Loucy (cell line): ENCODE data around the gene COL5A1.

Experiments used
- H2AFZ ChIP-seq: fragments of 200-600 bp; sonication (generic); 2 replicates; pipeline ENCODE4 v1.6.0; 2016; ENCODE audit warnings: antibody characterized with exemption, mild to moderate bottlenecking, low read length, moderate library complexity
- H3F3A ChIP-seq: fragments of 200-600 bp; 2 replicates; pipeline ENCODE4 v1.6.0; 2016; ENCODE audit warnings: antibody characterized with exemption, low read depth, mild to moderate bottlenecking
- H3K27me3 ChIP-seq: fragments of 200-600 bp; sonication (generic); 2 replicates; pipeline ENCODE4 v1.6.1; 2014; ENCODE audit warnings: low read length, mild to moderate bottlenecking; ENCODE audit not compliant: insufficient read depth, poor library complexity, severe bottlenecking
- H3K36me3 ChIP-seq: fragments of 200-600 bp; sonication (generic); 2 replicates; pipeline ENCODE4 v1.6.1; 2016; ENCODE audit warnings: low read length; ENCODE audit not compliant: insufficient read depth
- H3K4me1 ChIP-seq: fragments of 200-600 bp; sonication (generic); 2 replicates; pipeline ENCODE4 v1.5.1; 2014; ENCODE audit warnings: low read length, mild to moderate bottlenecking; ENCODE audit not compliant: insufficient read depth, poor library complexity, severe bottlenecking
- H3K4me2 ChIP-seq: fragments of 200-600 bp; sonication (generic); 2 replicates; pipeline ENCODE4 v1.6.0; 2014; ENCODE audit warnings: antibody characterized with exemption, low read length, low read depth, mild to moderate bottlenecking; ENCODE audit not compliant: poor library complexity, severe bottlenecking
- H3K4me3 ChIP-seq: fragments of 200-600 bp; sonication (generic); 2 replicates; pipeline ENCODE4 v1.5.1; 2014; ENCODE audit warnings: low read length, mild to moderate bottlenecking, mixed read lengths; ENCODE audit not compliant: poor library complexity, severe bottlenecking
- H3K79me2 ChIP-seq: fragments of 200-600 bp; sonication (generic); 2 replicates; pipeline ENCODE4 v1.6.1; 2014; ENCODE audit warnings: low read length; ENCODE audit not compliant: insufficient read depth
- H3K9ac ChIP-seq: fragments of 200-600 bp; sonication (generic); 2 replicates; pipeline ENCODE4 v1.6.0; 2014; ENCODE audit warnings: mild to moderate bottlenecking, low read depth, low read length, moderate library complexity; ENCODE audit not compliant: poor library complexity, severe bottlenecking
- H3K9me2 ChIP-seq: fragments of 200-600 bp; sonication (generic); replicated peaks from 2 replicates; pipeline ENCODE4 v1.6.1; 2016; ENCODE audit warnings: low read depth, low read length, mixed read lengths
- H3K9me3 ChIP-seq: fragments of 200-600 bp; sonication (generic); 2 replicates; pipeline ENCODE4 v1.6.1; 2014; ENCODE audit warnings: mild to moderate bottlenecking, antibody characterized with exemption, low read length, low read depth; ENCODE audit not compliant: insufficient read depth
- H4K20me1 ChIP-seq: fragments of 200-600 bp; sonication (generic); 2 replicates; pipeline ENCODE4 v1.6.0; 2014; ENCODE audit warnings: antibody characterized with exemption, low read length, mild to moderate bottlenecking; ENCODE audit not compliant: insufficient read depth, poor library complexity, severe bottlenecking
- EZH2phosphoT487 ChIP-seq: fragments of 200-600 bp; IDR thresholded peaks from 2 replicates; pipeline ENCODE4 v1.6.1; 2018; ENCODE audit warnings: antibody characterized with exemption, mild to moderate bottlenecking, moderate library complexity, borderline replicate concordance
- TF ChIP-seq, protein P1 (sequence below): fragments of 200-600 bp; sonication (generic); conservative IDR thresholded peaks from 2 replicates; pipeline ENCODE4 v1.5.1; 2014; ENCODE audit warnings: mild to moderate bottlenecking, antibody characterized with exemption, low read length

COL5A1 gene

GRCh38 chr9:134633362-134634142 lies 8.1 kb upstream of the COL5A1 start:
- no peaks in the 10 kb centered on the region for H3K4me1 ChIP-seq
- H3K79me2 ChIP-seq, result no peaks in the 10 kb centered on the region
- TF ChIP-seq, protein P1, sequence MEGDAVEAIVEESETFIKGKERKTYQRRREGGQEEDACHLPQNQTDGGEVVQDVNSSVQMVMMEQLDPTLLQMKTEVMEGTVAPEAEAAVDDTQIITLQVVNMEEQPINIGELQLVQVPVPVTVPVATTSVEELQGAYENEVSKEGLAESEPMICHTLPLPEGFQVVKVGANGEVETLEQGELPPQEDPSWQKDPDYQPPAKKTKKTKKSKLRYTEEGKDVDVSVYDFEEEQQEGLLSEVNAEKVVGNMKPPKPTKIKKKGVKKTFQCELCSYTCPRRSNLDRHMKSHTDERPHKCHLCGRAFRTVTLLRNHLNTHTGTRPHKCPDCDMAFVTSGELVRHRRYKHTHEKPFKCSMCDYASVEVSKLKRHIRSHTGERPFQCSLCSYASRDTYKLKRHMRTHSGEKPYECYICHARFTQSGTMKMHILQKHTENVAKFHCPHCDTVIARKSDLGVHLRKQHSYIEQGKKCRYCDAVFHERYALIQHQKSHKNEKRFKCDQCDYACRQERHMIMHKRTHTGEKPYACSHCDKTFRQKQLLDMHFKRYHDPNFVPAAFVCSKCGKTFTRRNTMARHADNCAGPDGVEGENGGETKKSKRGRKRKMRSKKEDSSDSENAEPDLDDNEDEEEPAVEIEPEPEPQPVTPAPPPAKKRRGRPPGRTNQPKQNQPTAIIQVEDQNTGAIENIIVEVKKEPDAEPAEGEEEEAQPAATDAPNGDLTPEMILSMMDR, result no peak
- no peak for TF ChIP-seq EZH2phosphoT487
- H3K9me3 ChIP-seq, result no peaks in the 10 kb centered on the region
- H3K9me2 ChIP-seq, result no peaks in the 10 kb centered on the region
- no peaks in the 10 kb centered on the region for H3F3A ChIP-seq
- H3K27me3 ChIP-seq, result no peaks in the 10 kb centered on the region
- H4K20me1 ChIP-seq, result no peaks in the 10 kb centered on the region
- H3K9ac ChIP-seq, result no peak overlapping the region
- H2AFZ ChIP-seq, result no peak overlapping the region
- no peak overlapping the region for H3K4me3 ChIP-seq
- no peaks in the 10 kb centered on the region for H3K36me3 ChIP-seq
- H3K4me2 ChIP-seq, result no peak overlapping the region

DNA sequence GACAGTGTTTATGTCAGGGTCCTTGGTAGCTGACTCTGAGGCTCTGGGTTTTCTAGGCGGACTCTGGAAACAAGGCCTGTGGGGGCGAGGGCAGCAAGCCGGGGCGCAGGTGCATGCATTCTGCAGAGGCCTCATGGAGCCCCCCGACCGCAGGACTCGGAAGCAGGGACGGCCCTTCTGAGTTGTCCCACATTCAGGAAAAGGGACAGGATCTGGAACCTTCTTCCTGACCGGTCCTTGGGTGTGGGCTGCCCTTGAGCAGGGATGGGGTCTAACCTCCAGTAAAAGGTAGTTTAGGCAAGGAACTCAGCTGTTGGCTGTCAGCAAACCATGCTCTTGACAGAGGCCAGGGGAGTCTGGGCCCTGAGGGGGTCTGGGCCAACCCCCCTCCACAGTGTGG lies 7.4 kb upstream of the COL5A1 start:
- no peak for TF ChIP-seq EZH2phosphoT487
- TF ChIP-seq, protein P1, result no peak
- no peaks in the 10 kb centered on the region for H3K79me2 ChIP-seq
- H3K9ac ChIP-seq, result no peak overlapping the region
- H3K36me3 ChIP-seq, result no peaks in the 10 kb centered on the region
- no peaks in the 10 kb centered on the region for H3K9me2 ChIP-seq
- no peaks in the 10 kb centered on the region for H3K9me3 ChIP-seq
- H3K27me3 ChIP-seq, result no peaks in the 10 kb centered on the region
- no peaks in the 10 kb centered on the region for H4K20me1 ChIP-seq
- no peaks in the 10 kb centered on the region for H3F3A ChIP-seq
- H3K4me3 ChIP-seq, result no peak overlapping the region
- no peak overlapping the region for H2AFZ ChIP-seq
- H3K4me2 ChIP-seq, result no peak overlapping the region
- H3K4me1 ChIP-seq, result no peaks in the 10 kb centered on the region

GRCh38 chr9:134634667-134635230 lies 6.9 kb upstream of the COL5A1 start:
- TF ChIP-seq EZH2phosphoT487, result no peak
- TF ChIP-seq, protein P1, result no peak
- H3K36me3 ChIP-seq, result no peaks in the 10 kb centered on the region
- H3K4me3 ChIP-seq, result no peak overlapping the region
- no peaks in the 10 kb centered on the region for H3K4me1 ChIP-seq
- H2AFZ ChIP-seq, result no peak overlapping the region
- H3K9me2 ChIP-seq, result no peaks in the 10 kb centered on the region
- H3K27me3 ChIP-seq, result no peaks in the 10 kb centered on the region
- H3K4me2 ChIP-seq, result no peak overlapping the region
- H3K9me3 ChIP-seq, result no peaks in the 10 kb centered on the region
- no peaks in the 10 kb centered on the region for H4K20me1 ChIP-seq
- no peak overlapping the region for H3K9ac ChIP-seq
- H3F3A ChIP-seq, result no peaks in the 10 kb centered on the region
- no peaks in the 10 kb centered on the region for H3K79me2 ChIP-seq
